Limb (tissue), 2 donors: ENCODE measurements around the gene ZNF516.
A peak's percentile ranks its signal among the peaks of the same experiment; 100 is the strongest.

Source experiments
- DNase-seq, 2 donors: peaks; one replicate each; pipeline ENCODE4 v3.0.0-alpha.2; 2016; ENCODE audit errors: extremely low spot score in 2 of 2

Gene ZNF516

DNA sequence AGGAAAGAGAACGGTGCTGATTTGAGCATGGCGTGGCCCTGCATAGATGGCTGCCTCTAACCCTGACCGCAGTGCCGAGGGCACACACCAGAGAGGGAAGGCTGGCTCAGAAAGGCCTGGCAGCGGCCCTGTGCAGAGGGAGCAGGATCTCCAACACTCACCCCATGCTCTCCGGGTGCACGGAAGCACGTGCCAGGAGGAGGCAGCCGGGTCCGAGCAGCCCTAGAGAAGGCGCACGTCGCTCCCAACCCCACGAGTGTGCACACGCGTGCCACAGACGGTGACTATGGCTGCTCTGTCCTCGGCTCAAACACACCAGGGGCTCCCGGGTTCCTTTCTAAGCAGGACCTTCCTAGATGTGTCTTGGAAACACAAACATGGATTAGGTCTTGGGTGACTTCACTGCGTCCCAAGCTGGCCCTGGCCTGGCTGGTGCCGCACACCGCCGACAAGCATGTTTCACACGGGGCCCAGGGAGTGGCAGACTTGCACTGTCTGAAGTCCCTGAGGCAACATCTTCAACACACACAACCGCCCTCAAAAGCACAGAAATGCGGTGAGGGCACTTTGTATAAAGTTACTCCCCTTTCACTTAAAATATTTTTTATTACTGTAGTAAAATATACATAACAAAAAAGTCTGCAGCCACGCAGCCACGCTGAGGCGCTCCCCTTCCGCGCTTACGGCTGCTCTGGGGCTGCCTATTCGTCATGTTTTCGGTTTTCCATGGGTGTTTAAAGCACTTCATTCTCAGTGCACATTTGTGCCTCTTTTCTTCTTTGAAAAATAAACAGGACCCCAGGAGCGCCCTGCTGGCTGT, 110.0 kb downstream of the ZNF516 start:
- DNase-seq = no peak

DNA sequence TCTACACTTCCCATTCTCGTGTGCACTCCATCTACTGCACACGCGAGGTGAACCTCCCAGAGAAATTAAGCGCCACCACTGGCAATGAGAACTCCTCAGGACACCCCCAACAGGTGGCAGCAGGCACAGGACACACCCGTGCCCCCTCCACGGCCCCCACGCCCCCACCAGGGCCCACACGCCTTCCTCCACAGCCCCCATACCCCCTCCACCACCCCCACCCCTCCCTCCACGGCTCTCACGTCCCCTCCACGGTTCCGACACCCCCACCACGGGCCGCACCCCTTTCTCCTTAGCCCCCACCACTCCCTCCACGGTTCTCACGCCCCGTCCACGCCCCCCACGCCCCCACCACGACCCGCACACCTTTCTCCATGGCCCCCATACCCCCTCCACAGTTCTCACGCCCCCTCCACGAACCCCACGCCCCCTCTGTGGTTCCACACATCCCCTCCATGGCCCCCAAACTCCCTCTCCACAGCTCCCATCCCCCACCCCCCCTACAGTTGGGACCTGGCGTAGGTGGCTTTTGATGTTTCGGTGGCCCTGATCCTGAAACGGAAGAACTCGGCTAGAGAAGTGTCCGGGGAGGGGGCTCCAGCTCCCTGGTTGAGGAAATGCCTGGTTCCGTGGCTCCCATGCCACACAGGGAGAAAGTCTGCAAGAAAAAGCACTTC, 110.8 kb downstream of the ZNF516 start:
- DNase-seq = no peak

DNA sequence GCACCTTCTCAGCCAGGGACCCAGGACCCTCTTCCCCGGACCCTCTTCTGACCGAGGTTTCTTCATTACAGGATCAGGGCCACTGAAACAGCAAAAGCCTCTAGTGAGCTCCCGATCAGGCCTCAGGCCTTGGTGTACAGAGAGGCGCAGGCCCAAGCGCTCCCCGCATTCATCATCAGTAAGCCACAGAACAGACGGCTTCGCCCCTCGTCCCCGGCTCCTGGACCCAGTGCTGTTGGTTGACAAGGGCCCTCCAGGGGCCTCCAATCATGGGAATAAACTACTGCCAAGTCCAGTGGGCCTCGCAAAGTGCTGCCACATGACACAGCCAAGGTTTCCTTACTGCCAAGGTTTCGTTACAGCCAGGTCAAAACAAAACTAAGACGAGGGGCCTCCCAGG, 111.4 kb downstream of the ZNF516 start:
- no peak for DNase-seq

DNA sequence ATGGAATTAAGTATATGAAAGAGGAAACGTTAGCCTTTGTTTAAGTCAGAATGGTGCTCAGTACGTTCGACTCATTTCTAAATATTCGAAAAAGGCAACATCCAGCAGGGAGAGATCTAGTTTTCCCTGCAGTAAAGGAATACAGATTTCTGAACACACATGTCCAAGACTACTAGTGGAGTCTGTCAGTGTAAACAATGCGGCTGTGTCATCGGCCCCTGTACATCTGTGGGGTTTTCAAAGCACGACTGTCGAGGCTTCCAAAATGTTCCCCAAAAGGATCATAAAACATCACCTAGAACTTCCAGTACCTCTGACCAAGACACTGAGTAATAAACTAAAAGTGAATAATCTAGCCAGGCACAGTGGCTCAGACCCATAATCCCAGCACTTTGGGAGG, 112.8 kb downstream of the ZNF516 start:
- no peak for DNase-seq

DNA sequence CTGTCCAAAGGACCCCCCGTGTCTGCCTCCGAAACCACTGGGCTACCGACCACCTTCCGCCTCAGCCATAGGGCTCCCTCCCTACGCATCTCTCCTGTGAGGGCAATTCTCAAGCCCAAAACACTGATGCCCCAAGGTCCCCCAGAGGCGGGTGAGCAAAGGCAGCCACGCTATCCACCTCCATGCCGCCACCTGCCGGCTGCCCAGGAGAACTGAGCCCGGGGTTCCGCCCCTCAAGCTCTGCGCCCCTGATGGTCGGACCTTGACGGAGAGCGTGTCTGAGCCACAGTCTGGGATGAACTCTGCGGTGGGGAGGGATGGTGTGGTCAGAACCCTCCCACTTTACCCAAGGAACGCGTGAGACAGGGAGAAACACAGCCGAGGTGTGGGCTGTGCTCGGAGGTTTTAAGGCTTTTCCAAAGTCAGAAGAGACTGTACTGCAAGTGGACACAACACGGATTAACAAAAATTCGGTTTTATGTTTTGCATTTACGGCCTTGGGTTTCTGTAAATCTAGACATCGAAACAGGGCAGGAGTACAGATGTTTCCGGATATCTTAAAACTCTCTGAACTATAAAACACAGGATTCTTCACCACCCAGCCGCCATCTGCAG, 114.1 kb downstream of the ZNF516 start:
- DNase-seq = peak in 1 of 2 donors; percentile 38

DNA sequence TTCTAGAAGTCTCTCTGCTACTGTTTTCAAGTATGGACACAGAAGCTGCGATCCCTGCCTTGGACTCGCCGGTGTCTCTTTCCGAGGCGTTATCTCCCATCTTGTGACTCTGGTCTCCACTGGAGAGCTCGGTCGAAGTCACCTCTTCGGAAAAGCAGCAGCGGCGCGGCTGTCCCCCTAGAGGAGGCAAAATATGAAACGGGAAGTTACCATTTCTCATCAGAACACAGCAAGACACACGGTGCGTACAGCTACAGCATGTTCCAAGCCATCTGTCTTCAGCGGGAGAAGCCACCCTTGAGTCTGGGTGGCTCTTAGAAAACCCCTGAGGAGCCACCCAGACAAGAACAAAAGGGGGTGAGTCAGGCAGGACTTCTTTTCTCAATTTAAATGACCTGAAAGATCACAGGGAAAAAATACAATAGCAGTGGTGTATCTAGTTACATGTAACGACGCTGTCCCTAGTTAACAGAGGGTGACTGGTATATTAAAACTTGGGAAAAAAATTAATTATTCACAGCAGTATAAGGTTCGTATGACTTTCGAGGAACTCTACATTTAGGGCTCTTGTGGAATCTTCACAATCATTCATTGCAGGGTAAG, 114.8 kb downstream of the ZNF516 start:
- no peak for DNase-seq

DNA sequence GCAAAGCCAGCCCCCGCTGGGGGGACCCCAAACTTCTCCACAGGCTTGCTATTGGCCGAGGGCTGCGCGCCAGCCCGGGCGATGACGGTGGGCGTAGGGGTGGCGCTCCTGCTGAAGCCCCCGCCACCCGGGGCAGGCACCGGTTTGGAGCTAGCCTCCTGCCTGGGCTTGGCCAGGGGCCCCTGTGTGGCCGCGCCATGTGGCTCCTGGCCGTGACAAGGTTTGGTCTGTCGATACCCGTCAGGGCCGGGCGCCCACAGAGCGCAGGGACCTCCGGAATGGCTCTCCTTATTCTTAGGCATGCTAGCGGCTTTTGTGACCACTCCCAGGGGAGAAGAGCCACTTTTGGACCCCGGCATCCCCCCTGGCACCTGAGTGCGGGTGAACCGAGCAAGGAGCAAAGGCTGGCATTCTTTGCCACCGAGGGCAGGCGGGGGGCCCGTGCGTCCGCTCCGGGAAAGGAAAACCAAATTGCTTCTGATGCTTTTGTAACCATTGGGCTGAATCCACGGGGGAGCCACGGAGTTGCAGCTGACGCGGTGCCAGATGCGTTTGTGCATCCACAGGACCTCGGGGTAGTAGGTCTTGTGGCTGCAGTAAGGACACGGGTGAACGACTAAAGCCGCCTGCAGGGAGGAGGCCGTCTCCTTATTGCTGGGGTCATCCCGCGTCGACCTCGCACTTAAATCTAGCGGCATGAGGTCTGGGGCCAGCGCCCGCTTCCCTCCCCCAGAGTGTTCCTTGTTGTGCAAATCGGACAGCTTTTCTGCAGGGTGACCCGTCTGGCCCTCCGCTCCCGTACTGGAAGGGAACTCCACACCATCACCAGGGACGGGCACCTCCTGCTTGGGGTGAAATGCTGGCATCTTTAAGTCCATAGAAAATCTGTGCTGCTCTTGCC, 115.6 kb downstream of the ZNF516 start:
- DNase-seq = no peak

DNA sequence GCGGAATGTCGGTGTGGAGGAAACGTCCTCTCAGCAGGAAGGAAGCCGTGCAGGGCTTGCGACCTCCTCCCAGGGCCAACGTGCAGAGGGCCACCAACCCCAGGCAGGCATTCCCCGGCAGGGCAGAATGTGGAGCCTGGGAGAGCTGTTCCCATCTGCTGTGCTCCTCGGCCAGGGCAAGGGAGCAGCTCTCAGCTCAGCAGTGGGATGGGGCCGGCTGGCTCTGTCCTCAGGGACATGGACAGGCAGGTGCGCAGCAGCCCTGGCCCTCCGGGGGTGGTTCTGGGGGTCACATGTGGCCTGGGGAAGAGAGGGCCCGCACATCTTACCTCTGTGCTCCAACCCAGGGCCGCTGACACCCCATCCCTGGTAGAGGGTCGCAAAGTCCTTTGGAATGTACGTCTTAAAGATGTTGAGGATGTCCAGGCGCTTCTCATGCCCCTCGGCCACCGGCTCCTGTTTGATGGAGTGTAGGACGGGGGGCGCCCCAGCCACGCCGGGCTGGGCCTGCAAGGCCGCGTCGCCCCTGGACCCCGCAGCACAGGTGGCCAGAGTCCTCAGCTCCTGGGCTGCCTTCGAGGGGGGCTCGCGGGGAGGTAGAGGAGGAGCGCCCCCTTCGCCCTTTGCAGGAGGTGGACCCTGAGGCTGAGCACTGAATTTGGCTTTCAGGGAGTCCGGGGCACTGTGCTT, 116.4 kb downstream of the ZNF516 start:
- DNase-seq = no peak

DNA sequence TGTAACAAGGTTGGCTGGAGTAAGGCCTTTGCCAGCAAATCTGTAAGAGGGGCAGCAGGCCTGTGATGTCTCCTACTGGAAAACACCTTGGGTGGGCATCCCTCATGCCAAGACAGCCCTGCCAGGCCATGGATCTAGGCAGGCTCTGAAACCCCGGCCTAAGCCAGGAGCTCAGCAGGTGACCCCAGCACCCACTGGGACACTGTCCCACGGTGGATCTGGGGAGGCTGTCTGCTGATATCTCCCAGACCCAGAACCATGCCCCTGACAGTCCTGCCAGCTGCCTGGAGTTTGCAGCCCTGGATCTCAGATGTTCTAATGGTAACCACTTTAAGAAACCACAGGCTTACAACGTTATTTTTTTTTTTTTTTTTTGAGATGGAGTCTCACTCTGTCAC, 117.7 kb downstream of the ZNF516 start:
- DNase-seq = no peak

DNA sequence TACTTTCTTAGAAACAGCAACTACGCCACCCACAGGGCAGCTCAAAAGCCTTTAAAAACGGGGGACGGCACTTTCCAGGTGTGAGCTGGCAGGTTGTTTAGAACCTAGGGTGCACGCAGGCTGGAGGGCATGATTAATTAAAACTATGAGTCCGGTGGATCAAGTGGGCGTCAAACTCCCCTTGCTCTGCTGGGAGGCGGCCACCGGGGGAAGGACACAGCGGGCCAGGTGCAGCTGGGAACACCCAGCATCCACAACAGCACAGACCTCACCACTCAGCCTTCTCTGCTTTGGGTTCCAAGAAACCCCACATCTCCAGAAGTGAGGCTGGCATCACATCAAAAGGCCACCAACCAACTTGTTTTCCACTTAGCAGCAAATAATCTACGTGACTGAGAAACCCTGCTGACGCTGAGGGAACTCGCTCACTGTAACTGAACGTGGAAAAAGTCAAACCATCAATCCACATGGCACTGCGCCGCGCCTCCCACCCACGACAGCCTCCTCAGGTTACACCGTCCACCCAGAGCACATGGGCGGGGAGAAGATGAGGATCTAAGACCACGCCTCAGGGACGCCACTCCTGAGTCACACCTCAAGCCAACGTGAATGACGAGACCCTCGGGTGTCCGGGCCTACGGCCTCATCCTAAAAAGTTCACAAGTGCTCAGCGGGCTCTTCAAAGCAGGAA, 118.2 kb downstream of the ZNF516 start:
- DNase-seq = no peak

DNA sequence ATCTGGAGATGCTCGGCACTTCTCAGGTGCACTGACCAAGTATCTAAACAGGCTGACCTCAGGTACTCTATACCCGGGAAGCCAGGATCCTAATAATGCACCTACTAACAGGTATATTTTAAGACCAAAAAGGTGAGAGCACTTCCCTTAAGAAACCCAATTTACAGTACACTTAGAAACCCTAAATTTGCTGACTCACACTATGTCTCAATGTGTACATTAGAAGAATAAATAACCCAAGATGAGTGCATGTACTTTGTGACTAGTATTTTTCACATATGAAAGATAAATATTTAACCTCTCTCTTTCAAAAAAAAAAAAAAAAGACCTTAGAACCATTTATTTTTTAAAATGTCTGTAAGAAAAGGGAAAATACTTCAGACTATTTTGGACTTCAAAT, 118.8 kb downstream of the ZNF516 start:
- no peak for DNase-seq

DNA sequence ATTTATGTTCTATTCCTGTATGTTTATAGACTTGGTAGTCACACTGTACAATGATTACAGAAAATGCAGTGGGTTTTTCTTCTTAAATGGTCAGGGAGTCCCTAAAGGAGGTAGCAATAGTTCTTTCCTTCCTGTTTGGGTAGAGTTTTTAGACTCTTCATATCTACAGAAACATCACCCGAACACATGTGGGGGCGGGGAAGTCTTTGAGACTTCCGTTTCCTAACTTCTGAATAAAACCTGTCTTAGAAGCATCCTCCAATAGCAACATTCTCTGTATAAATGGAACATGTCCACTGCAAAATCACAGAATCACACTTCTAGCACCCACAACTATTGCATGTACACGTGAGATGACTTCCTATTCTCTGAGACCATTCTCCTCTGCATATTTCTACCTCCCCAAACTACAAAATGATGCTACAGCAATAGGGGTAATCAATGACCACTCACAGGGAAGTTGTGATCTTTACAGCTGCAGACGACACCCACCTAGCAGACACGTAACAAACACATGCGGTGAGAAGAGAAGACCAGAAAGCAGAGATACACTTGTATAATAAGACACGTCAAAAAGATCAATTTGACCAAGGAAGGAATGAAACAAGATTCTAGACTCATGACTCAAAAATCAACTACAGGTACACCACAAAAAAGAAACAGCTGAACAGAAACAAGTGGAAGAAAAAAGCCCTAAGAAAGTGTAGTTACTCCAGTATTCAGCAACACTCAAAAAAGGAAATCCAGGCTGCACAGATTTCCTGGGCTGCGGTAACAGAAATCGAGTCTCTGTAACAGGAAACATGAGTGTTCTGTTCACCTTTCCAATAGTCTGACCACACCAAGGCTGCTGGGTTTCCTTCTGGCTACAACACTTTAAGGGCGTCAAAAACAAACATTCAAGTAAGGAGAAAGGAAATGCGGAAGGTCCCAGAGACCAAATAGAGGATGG, 120.4 kb downstream of the ZNF516 start:
- DNase-seq = no peak

DNA sequence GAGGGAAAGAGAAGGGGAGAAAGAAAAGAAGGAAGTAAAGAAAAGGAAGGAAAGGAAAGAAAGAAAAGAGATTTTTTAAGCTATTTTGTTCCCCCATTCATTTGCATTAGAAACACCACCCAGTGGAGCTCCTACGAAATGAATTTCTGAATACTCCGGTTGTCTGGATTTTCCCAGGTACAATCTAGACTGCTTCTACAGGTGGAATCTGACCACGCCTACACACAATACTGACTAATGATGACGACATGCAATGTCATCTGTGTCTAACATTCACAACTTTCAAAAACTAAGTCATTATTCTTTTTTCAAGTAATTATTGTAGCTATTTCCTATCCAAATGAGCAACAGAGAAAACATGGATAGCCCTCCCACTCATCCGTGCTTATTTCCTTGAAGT, 121.7 kb downstream of the ZNF516 start:
- no peak for DNase-seq

DNA sequence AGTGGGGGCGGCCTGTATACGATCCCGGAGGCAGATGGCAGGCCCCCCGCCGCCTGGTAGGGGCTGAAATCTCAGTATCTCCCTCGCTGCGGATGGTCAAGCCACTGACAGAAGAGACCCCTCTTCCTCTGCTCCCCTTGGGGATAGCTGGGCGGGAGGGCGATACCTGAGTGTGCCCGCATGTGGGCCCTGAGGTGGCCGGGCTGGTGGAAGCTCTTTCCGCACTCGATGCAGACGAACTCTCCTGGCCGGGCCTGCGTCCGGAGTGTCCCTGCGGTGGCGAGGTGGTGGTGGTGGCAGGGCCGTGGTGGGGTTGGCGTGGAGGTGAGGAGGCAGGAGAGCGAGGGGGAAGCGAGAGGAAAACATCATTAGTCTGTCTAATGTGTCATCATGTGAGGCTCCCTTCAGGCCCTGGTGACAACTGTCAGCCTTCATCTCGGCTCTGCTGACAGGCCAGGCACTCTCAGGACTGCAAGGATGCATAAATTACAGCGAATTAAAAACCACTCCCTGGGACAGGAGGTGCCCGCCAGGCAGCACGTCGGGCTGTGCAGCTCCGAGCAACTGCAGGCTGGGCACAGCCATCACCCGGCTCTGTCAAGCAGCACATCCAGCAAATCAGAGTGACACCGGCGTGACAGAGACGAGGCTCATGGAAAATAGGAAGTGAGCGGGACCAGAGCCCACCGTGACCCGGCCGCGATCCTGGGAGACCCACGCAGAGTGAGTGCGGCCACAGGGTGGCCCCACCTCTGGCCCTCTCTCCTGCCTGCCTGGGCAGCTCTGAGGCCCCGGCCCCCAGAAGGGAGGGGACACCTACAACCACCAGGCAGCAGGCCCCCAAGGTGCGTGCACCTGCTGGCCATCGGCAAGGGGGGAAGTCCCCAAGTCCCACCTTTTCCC, 123.5 kb downstream of the ZNF516 start:
- no peak for DNase-seq

DNA sequence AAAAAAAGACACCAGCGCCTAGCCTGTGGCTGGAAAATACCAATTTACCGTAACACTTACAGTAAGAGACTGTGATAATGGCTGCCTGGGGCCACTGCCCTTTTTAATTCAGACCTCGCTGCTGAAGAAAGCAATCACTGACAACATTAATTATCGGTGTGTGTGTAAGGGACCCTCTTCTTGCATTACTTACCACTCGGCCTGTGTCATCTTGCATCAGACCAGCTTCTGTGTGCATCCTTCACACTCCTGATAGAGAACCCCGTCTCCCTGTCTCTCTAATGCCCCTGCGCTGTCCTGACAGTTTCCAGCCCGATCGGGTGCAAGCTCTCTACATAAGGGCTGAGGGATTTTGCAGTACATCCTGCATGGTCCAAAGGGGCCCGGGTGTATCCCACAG, 124.4 kb downstream of the ZNF516 start:
- DNase-seq = no peak

DNA sequence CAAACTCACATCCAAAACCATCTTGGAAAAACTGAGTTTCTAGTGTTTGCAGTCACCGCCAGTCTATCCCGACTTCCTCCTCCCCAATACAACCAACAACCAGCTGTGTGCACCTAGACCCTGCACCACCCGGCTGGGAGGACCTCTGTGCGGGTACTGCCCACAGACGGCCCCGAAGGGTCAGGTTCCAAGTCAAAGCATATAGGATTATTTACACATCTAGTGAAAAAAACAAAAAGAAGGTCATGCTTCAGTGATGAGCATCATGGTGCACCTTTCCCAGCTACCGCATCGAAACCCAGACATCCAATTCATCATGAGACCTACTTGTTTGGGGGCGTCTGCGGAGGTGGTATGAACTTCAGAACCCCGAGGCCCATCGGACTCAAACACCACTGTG, 124.8 kb downstream of the ZNF516 start:
- no peak for DNase-seq

DNA sequence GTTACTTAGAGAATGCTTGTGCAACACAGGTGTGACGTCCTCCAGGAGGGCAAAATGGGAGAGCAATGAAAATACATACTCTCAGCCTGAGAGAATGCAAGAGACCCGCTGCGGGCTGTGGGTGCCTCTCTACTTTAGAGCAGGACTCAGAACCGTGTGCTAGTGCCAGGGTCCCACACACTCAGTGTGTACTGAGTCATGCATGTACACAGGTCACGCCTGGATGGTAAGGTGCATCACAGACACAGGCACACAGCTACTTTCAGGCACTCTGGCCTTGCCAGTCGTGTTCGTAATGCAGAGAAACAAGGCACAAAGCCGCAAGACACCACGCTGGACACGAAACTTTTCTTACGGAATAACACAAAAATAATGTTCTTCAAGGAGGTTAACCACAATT, 125.3 kb downstream of the ZNF516 start:
- DNase-seq = no peak

DNA sequence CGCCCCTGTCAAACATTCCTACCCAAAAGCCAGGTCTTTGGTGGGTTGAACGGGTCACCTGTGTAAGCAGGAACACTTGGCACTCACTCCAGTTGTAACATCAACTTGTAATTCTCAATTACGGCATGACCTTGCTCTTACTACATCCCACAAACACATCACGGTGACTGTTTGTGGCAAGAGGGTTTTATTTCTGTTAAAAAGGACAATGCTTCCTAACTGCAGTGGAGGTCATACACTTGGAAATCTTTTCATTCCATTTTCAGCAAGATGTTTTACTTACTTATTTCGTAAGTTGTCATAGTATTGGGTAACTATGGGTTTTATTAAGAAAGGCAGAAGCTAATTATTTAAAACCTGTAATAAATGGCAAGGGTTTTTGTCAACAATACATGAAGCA, 126.1 kb downstream of the ZNF516 start:
- DNase-seq = no peak
